Medulla oblongata (tissue), 1 donor: Measurements from ENCODE around the gene FFAR1.
"Not testable (repeated sequence)": the region's sequence is repeated elsewhere in the genome, so short reads cannot be mapped to it uniquely, and the experiment has no call there.

Experiments
- DNase-seq: peaks from one replicate; pipeline ENCODE4 v3.0.0-alpha.2; 2015; ENCODE audit errors: extremely low spot score

FFAR1 gene

GRCh38 chr19:35360880-35361420 is 13.2 kb downstream of the FFAR1 start:
- no peak for DNase-seq

GRCh38 chr19:35362261-35363000 is 14.7 kb downstream of the FFAR1 start:
- DNase-seq, result no peak

- DNase-seq, result no peak
Measured at GRCh38 chr19:35363001-35363590, 15.4 kb downstream of the FFAR1 start.

- DNase-seq, result no peak
Measured at GRCh38 chr19:35363711-35364425, 16.2 kb downstream of the FFAR1 start.

GRCh38 chr19:35365303-35365702 is 17.6 kb downstream of the FFAR1 start:
- no peak for DNase-seq

- DNase-seq, result no peak
Measured at GRCh38 chr19:35368378-35368777, 20.7 kb downstream of the FFAR1 start.

- DNase-seq, result no peak
Measured at GRCh38 chr19:35369522-35369921, 21.8 kb downstream of the FFAR1 start.

- DNase-seq, result no peak
Measured at GRCh38 chr19:35370722-35371121, 23.0 kb downstream of the FFAR1 start, which contains the start of gene GPR42. TSS of gene GPR42 (plus strand) at chr19:35371068. CDS start at chr19:35371360, 292 bp downstream.

- no peak for DNase-seq
Measured at GRCh38 chr19:35373492-35373891, 25.8 kb downstream of the FFAR1 start.

- not testable (repeated sequence) for DNase-seq
Measured at GRCh38 chr19:35374031-35374430, 26.3 kb downstream of the FFAR1 start.

- no peak for DNase-seq
Measured at GRCh38 chr19:35375505-35376307, 28.0 kb downstream of the FFAR1 start.

GRCh38 chr19:35377656-35378055 is 30.0 kb downstream of the FFAR1 start:
- DNase-seq, result no peak

GRCh38 chr19:35378356-35378755 is 30.7 kb downstream of the FFAR1 start:
- DNase-seq, result no peak

GRCh38 chr19:35379545-35379944 is 31.8 kb downstream of the FFAR1 start:
- DNase-seq, result not testable (repeated sequence)

GRCh38 chr19:35379992-35380391 is 32.3 kb downstream of the FFAR1 start:
- no peak for DNase-seq

- no peak for DNase-seq
Measured at GRCh38 chr19:35380450-35381124, 32.9 kb downstream of the FFAR1 start.

GRCh38 chr19:35381318-35381717 is 33.6 kb downstream of the FFAR1 start:
- no peak for DNase-seq

GRCh38 chr19:35381926-35382325 is 34.2 kb downstream of the FFAR1 start:
- DNase-seq, result no peak

GRCh38 chr19:35383536-35383935 is 35.8 kb downstream of the FFAR1 start:
- DNase-seq, result no peak

GRCh38 chr19:35388277-35389054 is 40.8 kb downstream of the FFAR1 start:
- DNase-seq, result no peak
